22Rv1 (cell line): ENCODE data around the gene C2orf76.

Source experiments
- CTCF ChIP-seq: fragments of 450-650 bp; IDR thresholded peaks from 2 replicates; pipeline ENCODE4 v1.5.1; 2017; ENCODE audit warnings: mild to moderate bottlenecking
- ZFX ChIP-seq: fragments of 450-650 bp; IDR thresholded peaks from 2 replicates; pipeline ENCODE4 v1.6.1; 2017; ENCODE audit warnings: antibody characterized with exemption, borderline replicate concordance

DNA sequence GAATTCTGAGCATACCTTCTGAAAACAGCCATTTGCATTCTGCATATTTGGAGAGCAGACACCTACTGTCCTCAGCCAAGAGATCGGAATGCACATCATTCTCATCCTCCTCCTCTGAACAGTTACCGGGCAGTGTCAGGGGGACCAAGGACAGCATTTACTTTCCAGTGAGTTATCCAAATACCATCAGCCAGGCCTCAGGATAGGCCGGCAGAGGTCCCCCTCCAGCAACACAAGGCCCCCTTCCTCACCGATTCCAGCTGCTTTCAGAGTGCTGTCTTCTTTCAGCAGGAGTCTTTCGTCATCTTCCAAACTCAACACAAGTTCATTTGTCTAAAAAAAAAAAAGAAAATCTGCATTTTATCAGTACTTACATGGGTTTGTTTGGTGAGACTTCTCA lies 55.3 kb downstream of the C2orf76 start:
- TF ChIP-seq CTCF (no peak), ZFX (no peak)
